H54 (cell line): Measurements from ENCODE around the gene TTC3.
"Not testable (repeated sequence)": the region's sequence is repeated elsewhere in the genome, so short reads cannot be mapped to it uniquely, and the experiment has no call there.

Experiments used
- DNase-seq: peaks from one replicate; pipeline ENCODE4 v3.0.0; 2011; ENCODE audit warnings: low spot score, mixed read lengths; ENCODE audit not compliant: insufficient read length
- FAIRE-seq: peaks from 3 replicates; lab custom pipeline; 2011; peaks lifted over from hg19 to GRCh38; lab: Jason Lieb, UNC
- POLR2A ChIP-seq: IDR thresholded peaks from 2 replicates; pipeline ENCODE4 v1.6.1; 2011; ENCODE audit warnings: low read depth, mild to moderate bottlenecking, low read length

TTC3 gene

DNA sequence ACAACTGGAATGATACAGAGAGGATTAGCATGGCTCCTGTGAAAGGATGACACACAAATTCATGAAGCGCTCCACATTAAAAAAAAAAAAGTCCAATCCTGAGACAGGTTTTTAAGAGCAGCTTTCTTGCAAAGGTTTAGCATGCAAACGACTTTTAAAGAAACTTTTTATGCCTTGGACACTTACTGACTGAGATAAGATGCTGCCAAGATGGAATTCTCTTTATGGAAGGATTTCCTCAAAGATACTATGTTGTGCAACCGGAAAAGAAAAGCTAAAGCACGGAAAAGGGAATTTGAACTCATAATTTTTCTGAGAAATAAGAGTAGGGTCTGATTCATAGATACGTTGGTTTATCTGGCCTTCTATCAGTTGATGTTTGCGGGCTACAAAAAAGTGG lies 27.5 kb upstream of the TTC3 start:
- FAIRE-seq (no peak), DNase-seq (no peak)
- TF ChIP-seq POLR2A, result no peak

DNA sequence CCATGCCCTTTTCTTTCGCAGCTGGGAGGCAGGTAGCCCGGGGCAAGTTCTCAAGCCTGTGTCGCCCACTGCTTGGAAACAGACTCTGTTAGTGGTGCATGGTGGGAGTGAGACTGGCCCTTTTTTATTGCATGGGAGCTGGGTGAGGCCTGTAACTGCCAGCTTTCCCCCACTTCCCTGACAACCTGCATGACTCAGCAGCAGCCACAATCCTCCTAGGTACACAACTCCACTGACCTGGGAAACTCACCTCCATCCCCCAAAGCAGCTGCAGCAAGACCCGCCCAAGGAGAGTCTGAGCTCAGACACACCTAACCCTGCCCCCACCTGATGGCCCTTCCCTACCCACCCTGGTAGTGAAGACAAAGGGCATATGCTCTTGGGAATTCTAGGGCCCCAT lies 26.0 kb upstream of the TTC3 start:
- FAIRE-seq (no peak), DNase-seq (no peak)
- TF ChIP-seq POLR2A, result no peak

DNA sequence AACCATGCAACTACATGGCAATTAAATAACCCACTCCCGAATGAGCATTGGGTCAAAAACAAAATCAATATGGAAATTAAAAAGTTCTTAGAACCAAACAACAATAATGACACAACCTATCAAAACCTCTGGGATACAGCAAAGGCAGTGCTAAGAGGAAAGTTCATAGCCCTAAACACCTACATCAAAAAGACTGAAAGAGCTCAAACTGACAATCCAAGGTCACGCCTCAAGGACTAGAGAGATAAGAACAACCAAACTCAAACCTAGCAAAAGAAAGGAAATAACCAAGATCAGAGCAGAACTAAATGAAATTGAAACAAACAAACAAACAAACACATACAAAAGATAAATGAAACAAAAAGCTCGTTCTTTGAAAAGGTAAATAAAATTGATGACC lies 23.3 kb upstream of the TTC3 start:
- not testable (repeated sequence) for DNase-seq, FAIRE-seq

DNA sequence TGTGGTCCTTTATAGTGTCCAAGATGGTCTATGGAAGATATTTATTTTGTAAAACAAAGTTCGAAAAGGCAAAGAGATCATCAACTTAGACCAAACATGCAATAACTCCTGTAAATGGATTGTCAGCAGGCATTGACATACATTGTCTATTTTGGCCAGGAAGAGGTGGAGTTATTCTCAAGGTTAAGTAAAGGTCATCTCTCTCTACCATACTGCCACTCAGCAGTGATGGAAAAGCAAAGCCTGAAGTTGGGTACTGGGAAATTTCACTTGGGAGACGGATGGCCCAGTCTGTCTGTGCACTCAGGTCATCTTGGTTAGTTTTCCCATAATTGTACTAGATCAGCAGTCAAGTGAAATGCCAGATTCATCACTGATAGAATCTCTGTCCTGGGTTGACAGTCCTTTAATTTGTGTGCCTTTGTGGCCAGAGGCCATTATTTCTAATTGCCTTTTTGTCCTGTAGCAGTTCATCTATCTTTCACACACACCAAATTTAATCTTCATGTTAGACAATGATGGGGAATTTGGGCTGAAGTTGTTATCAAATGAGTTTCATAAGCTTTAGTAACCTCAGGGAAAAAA lies 17.7 kb upstream of the TTC3 start:
- FAIRE-seq (no peak), DNase-seq (no peak)
- no peak for TF ChIP-seq POLR2A

DNA sequence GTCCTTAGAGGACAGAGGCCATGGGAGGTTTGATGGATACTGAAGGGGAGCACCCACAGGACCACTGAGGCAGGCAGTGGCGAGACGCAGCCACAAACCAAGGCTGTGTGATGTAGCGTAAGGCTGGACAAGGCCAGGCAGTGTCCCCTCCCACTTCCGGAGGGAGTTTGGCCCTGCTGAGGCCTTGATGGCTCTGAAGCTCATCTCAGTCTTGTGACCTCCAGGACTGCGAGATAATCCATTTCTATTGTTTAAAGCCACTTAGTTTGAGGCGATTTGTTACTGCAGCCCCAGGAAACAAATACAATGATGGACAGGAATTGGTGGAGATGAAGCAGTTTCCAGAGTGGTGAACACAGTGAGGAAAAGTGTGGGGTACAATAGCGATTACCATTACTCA lies 15.4 kb upstream of the TTC3 start:
- DNase-seq (no peak), FAIRE-seq (no peak)
- TF ChIP-seq POLR2A, result no peak

DNA sequence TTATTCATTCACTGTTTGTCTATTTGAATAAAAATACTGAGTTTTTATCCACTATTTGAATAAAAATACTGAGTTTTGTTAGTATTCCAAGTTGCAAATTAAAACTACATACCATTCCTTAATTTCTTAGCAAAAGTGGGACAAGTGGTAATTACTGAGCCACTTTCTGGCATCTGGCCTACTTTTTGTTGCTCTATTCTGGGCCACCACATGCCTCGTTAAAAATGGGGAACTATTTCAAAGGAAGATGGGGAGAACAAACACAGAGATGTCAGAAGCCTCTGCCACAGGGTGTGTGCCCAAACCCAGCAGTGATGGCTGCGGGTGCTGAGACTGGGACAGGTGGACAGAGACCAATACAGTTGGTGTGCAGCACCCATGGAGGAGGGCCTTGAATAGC lies 14.8 kb upstream of the TTC3 start:
- TF ChIP-seq POLR2A, result no peak
- DNase-seq (no peak), FAIRE-seq (no peak)

DNA sequence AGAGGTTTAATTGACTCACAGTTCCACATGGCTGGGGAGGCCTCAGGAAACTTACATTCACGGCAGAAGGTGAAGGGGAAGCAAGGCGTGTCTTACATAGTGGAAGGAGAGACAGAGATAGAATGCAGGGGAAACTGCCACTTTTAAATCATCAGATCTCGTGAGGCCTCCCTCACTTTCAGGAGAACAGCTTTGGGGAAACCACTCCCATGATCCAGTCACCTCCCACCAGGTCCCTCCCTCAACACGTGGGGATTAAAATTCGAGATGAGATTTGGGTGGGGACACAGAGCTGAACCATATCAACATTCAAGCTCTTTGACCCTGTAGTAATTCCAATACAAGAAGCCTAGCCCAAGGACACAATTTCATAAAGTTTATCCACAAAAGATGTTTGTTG lies 13.9 kb upstream of the TTC3 start:
- TF ChIP-seq POLR2A, result no peak
- DNase-seq (no peak), FAIRE-seq (no peak)

DNA sequence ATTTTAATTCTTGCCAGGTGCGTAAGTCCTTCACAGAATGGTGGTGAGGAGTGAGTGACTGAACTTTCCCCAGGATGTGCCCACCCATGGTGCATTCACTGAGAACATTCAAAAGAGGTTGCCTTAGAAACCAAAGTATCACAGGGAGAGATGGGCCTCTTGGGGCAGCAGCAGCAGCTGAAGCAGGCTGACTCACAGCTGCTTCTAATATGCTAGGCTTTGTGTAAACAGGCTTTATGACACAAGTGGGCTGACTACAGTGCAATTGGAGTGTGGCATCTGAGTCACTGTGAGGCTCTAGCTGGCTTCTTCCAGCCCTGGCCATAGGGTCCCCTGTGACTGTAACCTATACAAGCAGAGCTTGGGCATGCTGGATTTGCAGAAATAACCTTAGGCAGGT lies 12.8 kb upstream of the TTC3 start:
- peak; percentile 81 for FAIRE-seq

DNA sequence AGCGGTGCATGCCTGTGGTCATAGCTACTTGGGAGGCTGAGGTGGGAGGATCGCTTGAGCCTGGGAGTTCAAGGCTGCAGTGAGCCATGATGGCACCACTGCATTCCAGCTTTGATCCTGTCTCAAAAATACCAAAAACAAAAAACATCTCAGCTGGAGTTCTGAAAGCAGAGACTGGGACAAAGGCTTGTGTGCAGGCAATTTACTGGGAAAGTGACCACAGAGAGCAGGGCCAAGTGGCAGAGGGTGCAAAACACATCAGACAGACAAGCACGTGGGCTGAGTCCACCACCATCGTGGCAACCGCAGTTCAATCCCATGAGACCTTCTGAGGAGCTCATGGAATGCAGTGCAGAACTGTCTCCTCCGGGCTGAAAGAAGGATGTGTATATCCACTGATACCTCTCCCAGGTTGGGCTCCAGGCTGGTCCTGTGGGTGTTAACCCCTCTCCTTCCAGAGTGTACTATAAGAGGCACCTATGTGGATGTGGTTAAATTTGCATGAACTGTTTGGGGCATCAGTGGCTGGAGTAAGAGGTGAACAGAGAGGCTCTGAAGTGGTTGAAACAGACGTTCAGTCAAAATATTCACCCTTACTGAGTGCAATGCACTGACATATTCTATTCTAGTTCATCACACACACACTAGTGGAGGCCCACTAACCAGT lies 11.0 kb upstream of the TTC3 start:
- no peak for TF ChIP-seq POLR2A
- FAIRE-seq (no peak), DNase-seq (no peak)

More for the DNA sequence above, 12.8 kb upstream of the TTC3 start:
- no peak for TF ChIP-seq POLR2A
- DNase-seq, result peak; percentile 83

DNA sequence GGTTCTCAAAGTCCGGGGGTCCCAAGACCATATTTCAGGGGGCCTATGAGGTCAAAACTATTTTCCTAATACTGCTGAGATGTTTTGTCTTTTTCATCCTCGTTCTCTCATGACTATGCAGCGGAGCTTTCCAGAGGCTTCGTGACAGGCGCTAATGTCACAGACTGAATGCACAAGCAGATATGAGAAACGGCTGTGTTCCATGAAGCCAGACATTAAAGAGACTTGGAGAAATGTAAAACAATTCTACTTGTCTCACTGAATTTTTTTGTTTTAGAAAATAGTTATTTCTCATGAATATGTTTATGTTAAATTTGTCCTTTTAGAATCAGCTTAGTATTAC lies 10.5 kb upstream of the TTC3 start:
- no peak for TF ChIP-seq POLR2A
- FAIRE-seq (no peak), DNase-seq (no peak)

DNA sequence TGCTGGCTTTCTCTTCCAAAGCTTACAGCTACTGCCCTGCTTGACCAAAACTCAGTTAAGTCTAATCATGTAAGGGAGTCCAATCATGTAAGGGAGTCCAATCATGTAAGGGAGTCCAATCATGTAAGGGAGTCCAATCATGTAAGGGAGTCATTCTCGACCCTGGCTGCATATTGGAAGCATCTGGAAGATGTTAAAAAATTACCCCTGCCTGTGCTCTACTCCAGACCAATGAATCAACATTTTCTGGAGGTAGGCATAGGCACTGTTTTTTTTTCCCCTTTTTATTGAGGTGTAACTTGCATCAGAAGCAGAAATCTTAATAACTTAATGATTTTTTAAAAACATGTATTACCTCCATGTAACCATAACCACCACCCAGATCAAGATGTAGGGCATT lies 9.6 kb upstream of the TTC3 start:
- DNase-seq (no peak), FAIRE-seq (no peak)
- TF ChIP-seq POLR2A, result no peak

DNA sequence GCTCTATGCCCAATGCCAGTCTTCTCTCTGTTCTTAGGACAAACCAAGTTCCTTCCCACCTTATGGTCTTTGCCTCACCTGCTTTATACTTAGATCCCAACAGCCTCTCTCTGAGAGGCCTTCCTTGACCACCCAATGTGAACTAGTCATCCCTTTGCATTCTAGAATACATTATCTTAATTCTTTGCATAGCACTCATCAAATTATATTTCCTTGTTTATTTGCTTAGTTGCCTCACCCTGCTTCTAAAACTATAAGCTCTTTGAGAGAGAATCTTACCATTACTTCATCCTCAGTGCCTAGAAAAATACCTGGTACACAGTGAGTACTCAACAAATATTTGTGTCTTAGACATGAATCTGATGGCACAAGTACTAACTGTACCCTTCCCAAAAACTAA lies 8.2 kb upstream of the TTC3 start:
- TF ChIP-seq POLR2A, result no peak
- FAIRE-seq (no peak), DNase-seq (no peak)

DNA sequence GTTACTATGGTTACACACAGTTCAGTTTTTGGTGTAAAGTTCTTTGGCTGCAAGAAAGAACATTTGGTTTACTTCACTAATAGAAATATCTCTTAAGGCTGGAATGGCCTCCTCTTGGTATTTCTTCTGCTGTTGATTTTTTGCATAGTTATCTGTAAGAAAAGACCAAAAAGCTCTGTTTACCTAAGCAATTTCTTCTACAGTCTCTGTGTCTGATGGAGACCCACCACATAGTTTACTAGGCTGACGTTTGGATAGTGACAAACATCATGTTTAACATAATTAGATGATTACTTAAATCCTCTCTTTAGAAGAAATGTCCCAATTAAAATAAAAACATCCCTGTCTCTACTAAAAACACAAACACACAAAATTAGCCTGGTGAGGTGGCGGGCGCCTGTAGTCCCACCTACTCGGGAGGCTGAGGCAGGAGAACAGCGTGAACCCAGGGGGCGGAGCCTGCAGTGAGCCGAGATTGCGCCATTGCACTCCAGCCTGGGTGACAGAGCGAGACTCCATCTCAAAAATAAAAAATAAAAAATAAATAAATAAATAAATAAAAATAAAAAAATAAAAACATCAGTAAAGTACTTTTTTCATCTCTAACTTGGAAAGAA lies 7.4 kb upstream of the TTC3 start:
- TF ChIP-seq POLR2A, result no peak
- DNase-seq, result no peak
- no peak for FAIRE-seq

DNA sequence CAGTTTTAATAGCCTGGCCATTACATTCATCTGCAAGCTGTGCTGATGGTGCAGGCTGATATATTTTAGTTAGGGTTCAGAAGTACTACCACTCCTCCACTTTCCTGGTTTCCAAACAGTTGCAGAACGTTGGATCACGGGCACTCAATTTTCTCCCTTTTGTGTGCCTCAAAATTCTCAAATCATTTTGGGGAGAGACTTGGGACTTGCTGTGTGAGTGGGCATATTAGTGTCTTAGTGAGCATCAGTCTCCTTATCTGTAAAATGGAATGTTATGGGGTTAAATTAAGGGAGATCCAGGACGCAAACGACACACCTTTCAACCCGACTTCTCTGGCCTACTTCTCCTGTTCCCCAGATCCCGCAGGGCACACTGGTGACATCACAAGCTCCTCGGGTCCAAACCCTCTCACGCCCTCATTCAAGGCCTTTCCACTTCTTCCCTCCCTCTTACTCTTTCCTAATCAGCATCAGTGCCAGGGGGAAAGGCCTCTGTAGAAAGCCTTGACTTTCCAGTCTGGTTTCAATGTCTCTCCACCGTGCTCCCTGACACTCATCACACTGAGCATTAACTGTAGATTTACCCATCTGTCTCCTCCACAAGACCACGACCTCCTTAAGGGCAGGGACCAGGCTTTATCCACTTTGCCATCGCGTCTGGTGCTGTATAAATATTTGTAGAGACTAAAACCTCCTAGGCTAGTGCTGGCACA lies 1.3 kb upstream of the TTC3 start:
- no peak for TF ChIP-seq POLR2A
- DNase-seq (peak; percentile 33), FAIRE-seq (no peak)
